HepG2 (cell line): Measurements from ENCODE around the gene TMEM223. TPM values are rescaled to one million over a fixed set of nuclear protein-coding genes. Genes with fewer than 3 reads are reported as not detected.

Experiments used
- HNRNPLL ChIP-seq: fragments of 200-400 bp; formaldehyde crosslinking; IDR thresholded peaks from 2 replicates; pipeline ENCODE4 v1.6.1; 2017; ENCODE audit warnings: mild to moderate bottlenecking, low read depth, low read length; ENCODE audit not compliant: poor library complexity, severe bottlenecking
- HOMEZ ChIP-seq: IDR thresholded peaks from 2 replicates; pipeline ENCODE4 v1.6.1; 2016; ENCODE audit warnings: low read depth
- IKZF1 ChIP-seq: fragments of 450-650 bp; IDR thresholded peaks from 2 replicates; pipeline ENCODE4 v1.7.1; 2016
- IRF9 ChIP-seq: sonication (generic); formaldehyde crosslinking; IDR thresholded peaks from 2 replicates; pipeline ENCODE4 v1.8.0; 2022; ENCODE audit warnings: missing genetic modification reagents, mild to moderate bottlenecking, borderline replicate concordance
- LCORL ChIP-seq, 2 experiments: fragments of 450-650 bp in 1 of 2; sonication (generic) in 1 of 2; formaldehyde crosslinking in 1 of 2; IDR thresholded peaks; 2 replicates each; pipeline versions ENCODE4 v1.5.0 to v1.6.1; 2017 to 2020; ENCODE audit warnings: antibody characterized with exemption in 1 of 2, missing genetic modification reagents in 1 of 2
- MED13 ChIP-seq: sonication (generic); formaldehyde crosslinking; IDR thresholded peaks from 2 replicates; pipeline ENCODE4 v1.5.0; 2020; ENCODE audit warnings: missing genetic modification reagents
- PCBP1 ChIP-seq: fragments of 200-400 bp; formaldehyde crosslinking; IDR thresholded peaks from 2 replicates; pipeline ENCODE4 v1.6.1; 2017; ENCODE audit warnings: mild to moderate bottlenecking, low read depth, low read length, borderline replicate concordance
- POGZ ChIP-seq: sonication (generic); formaldehyde crosslinking; IDR thresholded peaks from 2 replicates; pipeline ENCODE4 v1.4.0; 2020; ENCODE audit warnings: mild to moderate bottlenecking, missing genetic modification reagents
- REST ChIP-seq, 2 experiments: IDR thresholded peaks; 2 replicates each; pipeline ENCODE4 v1.6.1; 2011 to 2012; ENCODE audit warnings: low read length in 2 of 2, borderline replicate concordance in 1 of 2, low read depth in 1 of 2, mild to moderate bottlenecking in 1 of 2, moderate library complexity in 1 of 2
- SIX4 ChIP-seq: sonication (generic); formaldehyde crosslinking; IDR thresholded peaks from 2 replicates; pipeline ENCODE4 v1.4.0; 2020; ENCODE audit warnings: missing genetic modification reagents
- TEAD2 ChIP-seq: sonication (generic); formaldehyde crosslinking; IDR thresholded peaks from 2 replicates; pipeline ENCODE4 v1.9.0; 2021; ENCODE audit warnings: missing genetic modification reagents
- ZNF20 ChIP-seq: sonication (generic); formaldehyde crosslinking; IDR thresholded peaks from 2 replicates; pipeline ENCODE4 v1.4.0; 2020; ENCODE audit warnings: mild to moderate bottlenecking, moderate library complexity, missing genetic modification reagents
- ZNF274 ChIP-seq: sonication (generic); formaldehyde crosslinking; IDR thresholded peaks from 2 replicates; pipeline ENCODE4 v1.5.1; 2020; ENCODE audit warnings: mild to moderate bottlenecking, missing genetic modification reagents
- ZNF367 ChIP-seq: sonication (generic); formaldehyde crosslinking; IDR thresholded peaks from 2 replicates; pipeline ENCODE4 v1.4.0; 2020; ENCODE audit warnings: missing genetic modification reagents, borderline replicate concordance
- ZNF569 ChIP-seq: sonication (generic); formaldehyde crosslinking; IDR thresholded peaks from 2 replicates; pipeline ENCODE4 v1.5.0; 2020; ENCODE audit warnings: mild to moderate bottlenecking, missing genetic modification reagents, moderate library complexity, borderline replicate concordance
- ZNF580 ChIP-seq: IDR thresholded peaks from 2 replicates; pipeline ENCODE4 v1.6.1; 2016; ENCODE audit warnings: low read depth, borderline replicate concordance
- ZNF605 ChIP-seq: sonication (generic); formaldehyde crosslinking; IDR thresholded peaks from 2 replicates; pipeline ENCODE4 v1.8.0; 2022; ENCODE audit warnings: mild to moderate bottlenecking, missing genetic modification reagents
- ZNF782 ChIP-seq: sonication (generic); formaldehyde crosslinking; IDR thresholded peaks from 2 replicates; pipeline ENCODE4 v1.4.0; 2020; ENCODE audit warnings: missing genetic modification reagents, mild to moderate bottlenecking, borderline replicate concordance
- polyA plus RNA-seq, 8 experiments: library from polyadenylated mRNA; depleted of rRNA in 3 of 8; stranded (reverse) in 7 of 8; unstranded in 1 of 8; fragments of >200 nt; fragmentation: Illumina TruSeq in 4 of 8; extraction: Trizol in 4 of 8; gene quantifications; 2 replicates each; pipeline versions ENCODE4 v1.2.1 to v1.2.3, GENCODE V29; 2011 to 2016; ENCODE audit warnings: low read depth in 4 of 8, missing spikeins in 1 of 8, mixed read lengths in 1 of 8; ENCODE audit not compliant: insufficient read depth in 1 of 8
- total RNA-seq, 5 experiments: library from RNA; depleted of rRNA; stranded (reverse); fragments of >200 nt; fragmentation: Illumina TruSeq; extraction: Trizol; gene quantifications; 2 replicates each; pipeline ENCODE4 v1.2.3, GENCODE V29; 2016; ENCODE audit warnings: low read depth in 1 of 5

The TMEM223 gene
- total and polyA plus RNA-seq, 2 of the 13 experiments (the other 11 are each of a cell fraction or from before 2014, with no cell fraction given) = 19.5 to 24.9 TPM

GRCh38 chr11:62831520-62832335 is 39.9 kb upstream of the TMEM223 start, which contains the start of gene STX5 (continued):
- TF ChIP-seq REST (IDR thresholded peaks at IDR 0.05; ENCODE audit: borderline replicate concordance in 1 of 2, low read depth in 1 of 2, low read length in 2 of 2) (no peak), ZNF580 (CRISPR knock-in tag) (0 out of 2 replicates have a peak, but pooled peaks have one; percentile 26), HNRNPLL (peak; percentile 32), HOMEZ (CRISPR knock-in tag) (no peak), LCORL (IDR thresholded peaks at IDR 0.05) (no peak), LCORL (CRISPR knock-in tag; IDR thresholded peaks at IDR 0.05) (peak; percentile 47), ZNF782 (CRISPR knock-in tag) (0 out of 2 replicates have a peak, but pooled peaks have one; percentile 5), ZNF274 (peak; percentile 63; the same call in 1 of the 2 replicates), MED13 (CRISPR knock-in tag) (0 out of 2 replicates have a peak, but pooled peaks have one; percentile 15), ZNF20 (CRISPR knock-in tag) (0 out of 2 replicates have a peak, but pooled peaks have one; percentile 52), POGZ (CRISPR knock-in tag) (peak; percentile 47; the same call in 1 of the 2 replicates), ZNF367 (0 out of 2 replicates have a peak, but pooled peaks have one; percentile 69), PCBP1 (no peak), TEAD2 (no peak), SIX4 (CRISPR knock-in tag) (no peak; the same call in 1 of the 2 replicates), ZNF569 (no peak), ZNF605 (peak; percentile 82; the same call in 1 of the 2 replicates), IKZF1 (no peak), IRF9 (CRISPR knock-in tag) (no peak)
